GM12873 (cell line): ENCODE measurements around the gene SLC6A18.

Experiments
- CTCF ChIP-seq: IDR thresholded peaks from 2 replicates; pipeline ENCODE4 v1.5.1; 2012; ENCODE audit warnings: low read depth, mild to moderate bottlenecking, moderate library complexity, low read length, control low read depth; ENCODE audit not compliant: insufficient read depth; ENCODE audit errors: missing control alignments

The SLC6A18 gene

DNA sequence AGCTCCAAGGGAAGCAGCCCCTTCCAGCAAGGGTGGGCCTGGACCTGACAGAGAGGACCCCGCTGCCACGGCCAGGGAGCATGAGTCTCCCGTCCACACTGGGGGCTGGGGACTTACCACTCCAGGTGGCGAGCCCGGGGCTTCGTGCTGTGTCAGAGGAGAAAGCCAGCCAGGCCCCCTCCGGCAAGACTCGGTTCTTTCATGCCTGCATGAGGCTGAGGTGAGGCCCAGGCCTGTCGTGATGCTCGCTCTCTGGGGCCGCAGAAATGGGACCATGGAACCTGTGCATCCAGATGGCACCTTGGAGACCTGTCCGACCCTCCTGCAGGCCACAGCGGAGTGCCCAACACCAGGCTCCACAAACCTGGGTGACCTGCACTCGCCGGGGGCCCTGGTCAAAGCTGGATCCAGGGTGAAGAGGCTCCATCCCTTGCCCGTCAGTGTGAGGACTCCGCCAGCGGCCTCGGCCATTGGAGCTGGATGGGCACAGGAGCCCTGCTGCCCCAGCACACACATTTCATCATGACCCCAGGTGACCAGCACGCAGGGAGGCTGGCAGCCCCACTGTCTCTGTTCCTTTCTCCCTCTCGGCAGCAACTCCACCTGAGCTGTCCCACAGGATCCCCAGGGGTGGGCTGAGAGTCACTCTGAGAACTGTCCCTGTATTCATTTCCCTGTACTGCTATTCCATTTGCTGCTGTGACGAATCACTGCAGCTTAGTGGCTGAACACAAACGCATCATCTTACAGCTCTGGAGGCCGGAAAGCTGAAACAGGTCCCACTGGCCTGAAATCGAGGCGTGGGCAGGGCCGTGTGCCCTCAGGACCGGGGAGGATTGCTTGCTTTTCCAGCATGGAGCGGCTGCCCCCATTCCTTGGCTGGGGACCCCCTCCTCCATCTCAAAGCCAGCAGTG is 24.4 kb downstream of the SLC6A18 start:
- no peak for TF ChIP-seq CTCF

DNA sequence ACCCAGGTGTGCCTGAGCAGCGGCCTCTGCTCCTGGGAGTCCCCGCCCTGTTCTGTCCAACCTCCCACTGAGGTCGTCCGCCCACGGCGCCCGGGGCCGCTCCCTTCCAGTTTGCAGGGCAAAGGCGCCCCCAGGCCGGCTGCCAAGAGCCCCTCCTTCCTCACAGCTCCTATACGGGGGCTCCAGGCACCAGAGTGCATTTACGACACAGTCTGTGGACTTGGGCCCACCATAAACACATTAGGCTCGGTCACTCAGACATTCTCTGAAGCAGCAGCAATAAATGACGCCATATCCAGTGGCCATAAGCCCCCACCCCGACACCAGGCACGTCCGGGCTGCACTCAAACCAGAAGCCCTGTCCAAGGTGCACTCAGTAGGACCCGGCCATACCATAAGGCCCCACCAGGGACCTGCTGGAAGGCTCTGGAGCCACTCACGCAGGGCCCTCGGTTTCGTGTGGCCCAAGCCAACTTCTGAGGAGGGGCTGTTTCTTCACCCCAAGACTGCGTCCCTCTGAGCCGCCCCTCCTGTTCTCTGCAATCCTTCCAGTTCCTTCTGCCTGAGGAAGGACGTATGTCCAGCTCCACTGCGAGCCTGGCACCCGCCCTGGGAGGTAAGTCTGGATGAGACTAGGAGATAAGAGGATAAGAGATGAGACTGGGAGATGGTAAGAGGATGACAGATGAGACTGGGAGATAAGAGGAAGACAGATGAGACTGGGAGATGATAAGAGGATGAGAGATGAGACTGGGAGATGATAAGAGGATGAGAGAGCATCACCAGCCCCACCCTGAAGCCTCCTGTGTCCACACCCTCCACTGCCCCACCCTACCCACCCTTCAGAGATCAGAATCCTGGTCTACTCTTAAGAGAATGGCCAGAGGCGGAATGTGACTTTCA is 26.7 kb downstream of the SLC6A18 start:
- TF ChIP-seq CTCF = no peak

GRCh38 chr5:1252681-1253080 is 27.5 kb downstream of the SLC6A18 start:
- no peak for TF ChIP-seq CTCF

DNA sequence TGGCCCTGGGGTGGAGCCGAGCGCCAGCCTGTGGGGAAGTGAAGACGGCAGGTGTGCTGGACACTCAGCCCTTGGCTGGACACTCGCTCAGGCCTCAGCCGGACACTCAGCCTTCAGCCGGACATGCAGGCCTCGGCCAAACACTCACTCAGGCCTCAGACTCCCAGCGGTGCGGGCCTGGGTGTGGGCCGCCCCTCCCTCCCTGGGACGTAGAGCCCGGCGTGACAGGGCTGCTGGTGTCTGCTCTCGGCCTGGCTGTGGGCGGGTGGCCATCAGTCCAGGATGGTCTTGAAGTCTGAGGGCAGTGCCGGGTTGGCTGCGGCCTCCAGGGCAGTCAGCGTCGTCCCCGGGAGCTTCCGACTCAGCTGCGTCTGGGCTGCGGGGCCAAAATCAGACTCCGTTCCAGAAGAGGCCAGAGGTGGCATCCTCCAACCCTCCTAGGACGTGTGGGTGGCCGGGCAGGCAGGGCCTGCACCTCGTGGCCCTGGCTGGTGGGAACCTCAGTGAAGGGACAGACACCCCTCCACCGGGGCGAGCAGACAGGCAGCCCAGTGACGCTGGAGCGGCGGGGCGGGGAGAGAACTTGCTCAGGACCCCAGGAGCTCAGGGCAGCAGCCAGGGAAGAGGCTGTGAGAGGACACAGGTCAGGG is 28.4 kb downstream of the SLC6A18 start:
- no peak for TF ChIP-seq CTCF

DNA sequence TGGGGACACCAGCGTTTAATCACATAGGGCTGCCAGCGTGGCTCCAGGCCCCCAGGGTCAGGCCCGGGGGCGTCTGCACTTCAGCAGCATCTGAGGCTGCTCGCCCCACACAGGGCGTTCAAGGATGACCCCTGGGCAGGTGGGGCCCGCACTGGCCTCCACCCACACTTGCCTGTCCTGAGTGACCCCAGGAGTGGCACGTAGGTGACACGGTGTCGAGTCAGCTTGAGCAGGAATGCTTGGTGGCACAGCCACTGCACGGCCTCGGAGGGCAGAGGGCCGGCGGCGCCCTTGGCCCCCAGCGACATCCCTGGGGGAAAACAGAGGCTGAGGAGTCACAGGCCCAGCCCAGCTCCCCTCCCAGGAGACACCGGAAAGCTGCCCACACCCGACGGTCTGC is 29.0 kb downstream of the SLC6A18 start:
- no peak for TF ChIP-seq CTCF

DNA sequence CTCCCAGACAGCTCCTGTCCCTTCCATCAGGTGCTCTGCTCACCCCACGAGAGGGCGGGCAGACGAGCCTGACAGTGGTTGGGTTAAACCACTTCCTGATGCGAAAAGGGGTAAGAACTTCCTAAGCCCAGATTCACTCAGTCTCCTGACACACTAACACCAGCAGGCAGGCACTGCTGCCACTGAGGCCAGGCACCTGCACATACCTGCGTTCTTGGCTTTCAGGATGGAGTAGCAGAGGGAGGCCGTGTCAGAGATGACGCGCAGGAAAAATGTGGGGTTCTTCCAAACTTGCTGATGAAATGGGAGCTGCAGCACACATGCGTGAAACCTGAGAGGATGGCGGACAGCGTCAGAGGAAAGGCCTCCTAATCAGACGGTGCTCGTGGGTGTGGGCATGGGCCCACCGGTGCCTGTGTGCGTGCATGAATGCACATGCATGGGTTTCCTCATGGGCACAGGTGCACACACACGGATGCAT is 29.9 kb downstream of the SLC6A18 start:
- no peak for TF ChIP-seq CTCF
